Psoas muscle (tissue), 8 donors: ENCODE measurements around the gene MESP2. TPM values are rescaled to one million over a fixed set of nuclear protein-coding genes. Genes with fewer than 3 reads are reported as not detected.

Source experiments
- ATAC-seq, 4 donors: fragments of 200-7000 bp; cut with Tn5 transposase; one replicate each; pipeline ENCODE4 v1.9.1; 2020; ENCODE audit warnings: moderate library complexity in 3 of 4, mild to moderate bottlenecking in 2 of 4
- DNase-seq, 2 donors: peaks; one replicate each; pipeline ENCODE4 v3.0.0-alpha.2; 2020
- H3K27ac ChIP-seq: fragments of 200-600 bp; one replicate; pipeline ENCODE4 v1.8.0; 2022
- H3K27me3 ChIP-seq, 3 donors: fragments of 200-600 bp in 1 of 3; one replicate each; pipeline versions ENCODE4 v1.6.1 to v1.8.0; 2013 to 2022; ENCODE audit warnings: low read length in 2 of 3, mild to moderate bottlenecking in 2 of 3, moderate library complexity in 1 of 3; ENCODE audit not compliant: insufficient read depth in 3 of 3
- H3K36me3 ChIP-seq, 2 donors: fragments of 200-600 bp in 1 of 2; one replicate each; pipeline versions ENCODE4 v1.6.1 to v1.8.0; 2013 to 2022; ENCODE audit warnings: low read depth in 1 of 2, mild to moderate bottlenecking in 1 of 2, moderate library complexity in 1 of 2; ENCODE audit not compliant: insufficient read depth in 1 of 2
- H3K4me1 ChIP-seq: fragments of 200-600 bp; one replicate; pipeline ENCODE4 v1.8.0; 2022
- H3K4me3 ChIP-seq: fragments of 200-600 bp; one replicate; pipeline ENCODE4 v1.8.0; 2022; ENCODE audit warnings: mild to moderate bottlenecking
- H3K9me3 ChIP-seq: fragments of 200-600 bp; one replicate; pipeline ENCODE4 v1.8.0; 2022
- CTCF ChIP-seq: fragments of 200-600 bp; IDR thresholded peaks from one replicate; pipeline ENCODE4 v1.8.0; 2022; ENCODE audit warnings: antibody characterized with exemption
- WGBS, 3 donors: extraction: QIAGEN DNeasy Blood & Tissue Kit; methylation state at CpG; one replicate each; pipeline versions ENCODE4 v1.1.6 to v1.1.7; 2013; 5-methylcytosine and 5-hydroxymethylcytosine counted together
- intact Hi-C, 2 donors: fragments of 100-400 bp; cut with DNase I; formaldehyde crosslinking; loops; one replicate each; pipeline versions ENCODE4 v1.11.0 to v1.14.2; 2022
- polyA plus RNA-seq, 3 donors: library from polyadenylated mRNA; stranded (reverse); fragments of 200-250 nt; gene quantifications; one replicate each; pipeline ENCODE4 v1.2.3, GENCODE V29; 2013
- total RNA-seq, 4 donors: library from RNA; stranded (reverse); fragmentation: NEBNext Ultra II Directional in 2 of 4; extraction: Animal tissue kit (Norgen Biotek cat#: 25700) in 2 of 4; gene quantifications; one replicate each; pipeline versions ENCODE4 v1.2.1 to v1.2.4, GENCODE V29; 2021 to 2023
- donor health status: healthy with polysubstance abuse.
- donor health status: DM: no; HTN: no; CAD: no; lungs with moderate emphysema.
- donor health status: Bipolar disorder and iron deficiency.
- donor health status: healthy.
- donor health status: DM: yes; HTN: yes; CAD: no.
- donor health status: DM: no; HTN: no; CAD: no.
- donor health status: DM: no; HTN: no; CAD: no.
- donor health status: DM: yes; HTN: yes; CAD: no.

MESP2 gene
- total and polyA plus RNA-seq, 7 donors: 0.17 to 0.38 (median 0.20) TPM; not detected in 4

- Histone ChIP-seq H3K27me3 (no peaks in the 10 kb centered on the region), H3K27ac (no peak overlapping the region), H3K36me3 (no peaks in the 10 kb centered on the region), H3K4me3 (no peak overlapping the region), H3K4me1 (peaks cover 6% of the 10 kb centered on the region), H3K9me3 (no peaks in the 10 kb centered on the region)
- intact Hi-C loops: no loop called here
- WGBS, 3 donors: 78 to 92% (median 86%) methylated on average over 7 of the region's 7 CpGs
- ATAC-seq: no peak
- DNase-seq: no peak
- no peak for TF ChIP-seq CTCF
Observed at GRCh38 chr15:89753855-89754254, 22.3 kb upstream of the MESP2 start.

- WGBS, 3 donors: 67 to 75% (median 67%) methylated on average over 8 of the region's 8 CpGs
- intact Hi-C loops: no loop called here
- ATAC-seq: no peak
Observed at GRCh38 chr15:89754361-89755154, 21.6 kb upstream of the MESP2 start.

DNA sequence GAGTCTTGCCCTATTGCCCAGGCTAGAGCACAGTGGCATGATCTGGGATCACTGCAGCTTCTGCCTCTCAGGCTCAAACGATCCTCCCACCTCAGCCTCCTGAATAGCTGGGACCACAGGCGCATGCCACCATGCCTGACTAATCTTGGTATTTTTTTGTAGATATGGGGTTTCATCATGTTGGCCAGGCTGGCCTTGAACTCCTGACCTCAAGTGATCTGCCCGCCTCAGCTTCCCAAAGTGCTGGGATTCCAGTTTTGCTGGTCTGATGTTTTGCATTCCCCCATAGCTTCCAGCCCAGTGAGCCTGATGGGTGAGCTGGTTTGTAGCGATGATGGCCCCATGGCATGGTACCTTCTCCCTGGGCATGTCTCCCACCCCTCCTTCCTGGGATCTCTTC lies 20.4 kb upstream of the MESP2 start:
- no peak for TF ChIP-seq CTCF
- Histone ChIP-seq H3K36me3 (no peaks in the 10 kb centered on the region), H3K27ac (no peak overlapping the region), H3K9me3 (no peaks in the 10 kb centered on the region), H3K4me3 (no peak overlapping the region), H3K27me3 (no peaks in the 10 kb centered on the region), H3K4me1 (no peaks in the 10 kb centered on the region)
- intact Hi-C loops: no loop called here
- DNase-seq (no peak), ATAC-seq (no peak)
- WGBS, 3 donors: 83 to 86% (median 84%) methylated on average over 4 of the region's 4 CpGs

More at GRCh38 chr15:89754361-89755154, 21.6 kb upstream of the MESP2 start:
- H3K4me3 ChIP-seq: no peak overlapping the region
- H3K36me3 ChIP-seq: no peaks in the 10 kb centered on the region
- no peak overlapping the region for H3K27ac ChIP-seq
- no peak for TF ChIP-seq CTCF
- H3K4me1 ChIP-seq: peaks cover 6% of the 10 kb centered on the region
- no peaks in the 10 kb centered on the region for H3K27me3 ChIP-seq
- no peaks in the 10 kb centered on the region for H3K9me3 ChIP-seq
- no peak for DNase-seq

GRCh38 chr15:89756897-89757296 lies 19.2 kb upstream of the MESP2 start:
- Histone ChIP-seq H3K36me3 (no peaks in the 10 kb centered on the region), H3K4me3 (no peak overlapping the region), H3K27ac (no peak overlapping the region), H3K27me3 (no peaks in the 10 kb centered on the region), H3K4me1 (no peaks in the 10 kb centered on the region), H3K9me3 (no peaks in the 10 kb centered on the region)
- WGBS, 3 donors: 67 to 73% (median 68%) methylated on average over 7 of the region's 7 CpGs
- no peak for TF ChIP-seq CTCF
- ATAC-seq (no peak), DNase-seq (no peak)
- intact Hi-C loops: no loop called here

GRCh38 chr15:89758283-89758682 lies 17.8 kb upstream of the MESP2 start:
- no peaks in the 10 kb centered on the region for H3K9me3 ChIP-seq
- 84 to 90% (median 86%) methylated on average over 8 of the region's 8 CpGs for WGBS, 3 donors
- no peaks in the 10 kb centered on the region for H3K27me3 ChIP-seq
- no peak overlapping the region for H3K4me3 ChIP-seq
- H3K27ac ChIP-seq: no peak overlapping the region
- no peaks in the 10 kb centered on the region for H3K36me3 ChIP-seq
- intact Hi-C loops: no loop called here
- no peak for TF ChIP-seq CTCF
- DNase-seq (no peak), ATAC-seq (no peak)
- H3K4me1 ChIP-seq: no peaks in the 10 kb centered on the region
